Mesothelial cell of epicardium (in vitro differentiated cells): ENCODE measurements around the gene PREX1. TPM values are rescaled to one million over a fixed set of nuclear protein-coding genes. Genes with fewer than 3 reads are reported as not detected.

Experiments used
- DNase-seq, 2 experiments: peaks; one replicate each; pipeline ENCODE4 v3.0.0; 2021; ENCODE audit warnings: low spot score in 2 of 2; ENCODE audit not compliant: unreplicated experiment in 2 of 2
- H3K27ac Mint-ChIP-seq: 2 replicates; pipeline ENCODE4 v1.8.0; 2021; ENCODE audit warnings: mixed read lengths
- H3K27me3 Mint-ChIP-seq: 2 replicates; pipeline ENCODE4 v1.8.0; 2021; ENCODE audit warnings: low read depth, mixed read lengths
- H3K36me3 Mint-ChIP-seq: 2 replicates; pipeline ENCODE4 v1.8.0; 2021; ENCODE audit warnings: mixed read lengths
- H3K4me1 Mint-ChIP-seq: 2 replicates; pipeline ENCODE4 v1.8.0; 2021; ENCODE audit warnings: mixed read lengths
- H3K4me3 Mint-ChIP-seq: 2 replicates; pipeline ENCODE4 v1.8.0; 2021; ENCODE audit warnings: mild to moderate bottlenecking, moderate library complexity, mixed read lengths
- H3K9me3 Mint-ChIP-seq: 2 replicates; pipeline ENCODE4 v1.8.0; 2021; ENCODE audit warnings: mixed read lengths
- CTCF ChIP-seq: fragments of 200-600 bp; sonication (generic); IDR thresholded peaks from one replicate; pipeline ENCODE4 v1.5.0; 2021; ENCODE audit warnings: antibody characterized with exemption; ENCODE audit not compliant: unreplicated experiment
- total RNA-seq: library from RNA; stranded (reverse); gene quantifications from 3 replicates; pipeline ENCODE4 v1.2.1, GENCODE V29; 2021

Gene PREX1
- total RNA-seq, 1 donor from 2014 or later: 8.3 TPM

GRCh38 chr20:48672324-48672723, 155.5 kb downstream of the PREX1 start:
- Mint-ChIP-seq H3K27ac (no peak overlapping the region), H3K9me3 (no peaks in the 10 kb centered on the region), H3K27me3 (peaks cover 11% of the 10 kb centered on the region)

GRCh38 chr20:48671141-48671540, 156.7 kb downstream of the PREX1 start:
- Mint-ChIP-seq H3K27ac (no peak overlapping the region), H3K4me1 (peaks cover 11% of the 10 kb centered on the region), H3K36me3 (peaks cover 3% of the 10 kb centered on the region), H3K27me3 (peaks cover 11% of the 10 kb centered on the region), H3K9me3 (peaks cover 4% of the 10 kb centered on the region), H3K4me3 (no peak overlapping the region)
- no peak for DNase-seq
- TF ChIP-seq CTCF: no peak

More at GRCh38 chr20:48672324-48672723, 155.5 kb downstream of the PREX1 start:
- TF ChIP-seq CTCF: no peak
- peaks cover 11% of the 10 kb centered on the region for H3K4me1 Mint-ChIP-seq
- no peak overlapping the region for H3K4me3 Mint-ChIP-seq
- H3K36me3 Mint-ChIP-seq: peaks cover 3% of the 10 kb centered on the region
- no peak for DNase-seq

GRCh38 chr20:48669946-48670605, 157.7 kb downstream of the PREX1 start:
- H3K27ac Mint-ChIP-seq: no peak overlapping the region
- peaks cover 1% of the 10 kb centered on the region for H3K36me3 Mint-ChIP-seq
- no peak for DNase-seq
- H3K27me3 Mint-ChIP-seq: peaks cover 11% of the 10 kb centered on the region
- no peak overlapping the region for H3K4me3 Mint-ChIP-seq
- TF ChIP-seq CTCF: no peak
- peaks cover 11% of the 10 kb centered on the region for H3K4me1 Mint-ChIP-seq
- peaks cover 4% of the 10 kb centered on the region for H3K9me3 Mint-ChIP-seq

GRCh38 chr20:48668451-48668946, 159.3 kb downstream of the PREX1 start:
- Mint-ChIP-seq H3K4me1 (peaks cover 11% of the 10 kb centered on the region), H3K27me3 (peaks cover 11% of the 10 kb centered on the region), H3K9me3 (peaks cover 4% of the 10 kb centered on the region), H3K36me3 (peaks cover 1% of the 10 kb centered on the region), H3K27ac (no peak overlapping the region), H3K4me3 (no peak overlapping the region)
- DNase-seq: peak in 1 of 2 experiments; percentile 48
- no peak for TF ChIP-seq CTCF

DNA sequence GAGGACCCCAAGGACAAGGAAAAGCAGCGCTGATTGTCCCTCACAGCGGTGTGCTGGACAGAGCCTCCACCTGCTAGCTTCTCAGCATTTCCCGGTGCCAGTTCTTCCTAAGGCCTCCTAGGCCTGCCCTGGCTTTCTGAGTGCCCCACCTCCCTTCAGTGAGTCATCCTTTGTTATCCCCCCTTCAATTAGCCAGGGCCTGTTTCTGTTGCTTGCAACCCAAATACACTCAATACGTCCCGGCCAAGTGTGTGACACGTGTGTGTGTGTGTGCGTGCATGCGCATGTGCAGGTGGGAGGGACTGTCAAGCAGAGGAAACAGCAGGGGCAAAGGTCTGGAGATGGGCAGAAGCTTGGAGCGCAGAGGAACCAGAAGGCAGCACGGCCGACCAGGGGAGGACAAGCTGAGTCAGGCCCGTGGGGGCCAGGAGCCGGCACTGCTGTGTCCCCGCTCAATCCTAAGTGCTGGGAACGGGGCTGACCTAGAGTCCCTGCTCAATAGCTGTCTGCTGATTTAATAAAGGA, 159.8 kb downstream of the PREX1 start:
- H3K27me3 Mint-ChIP-seq: peaks cover 9% of the 10 kb centered on the region
- peaks cover 1% of the 10 kb centered on the region for H3K36me3 Mint-ChIP-seq
- no peak for DNase-seq
- H3K4me3 Mint-ChIP-seq: no peak overlapping the region
- H3K9me3 Mint-ChIP-seq: peaks cover 4% of the 10 kb centered on the region
- no peak overlapping the region for H3K27ac Mint-ChIP-seq
- TF ChIP-seq CTCF: no peak
- peaks cover 11% of the 10 kb centered on the region for H3K4me1 Mint-ChIP-seq
